GM12892 (cell line): Measurements from ENCODE around the gene ARF6.
"Not testable (repeated sequence)": the region's sequence is repeated elsewhere in the genome, so short reads cannot be mapped to it uniquely, and the experiment has no call there.

Source experiments
- DNase-seq: peaks from one replicate; pipeline ENCODE4 v3.0.0; 2011; ENCODE audit not compliant: insufficient read length
- FAIRE-seq: peaks from 2 replicates; lab custom pipeline; 2011; peaks lifted over from hg19 to GRCh38; lab: Jason Lieb, UNC
- POLR2A ChIP-seq: IDR thresholded peaks from 2 replicates; pipeline ENCODE4 v1.6.1; 2011; ENCODE audit warnings: low read depth, low read length, control low read depth
- POLR2AphosphoS5 ChIP-seq: IDR thresholded peaks from 2 replicates; pipeline ENCODE4 v1.6.1; 2011; ENCODE audit warnings: low read depth, low read length, control low read depth
- TAF1 ChIP-seq: IDR thresholded peaks from 2 replicates; pipeline ENCODE4 v1.6.1; 2011; ENCODE audit warnings: low read depth, mild to moderate bottlenecking, control low read depth, low read length, borderline replicate concordance

Gene ARF6

GRCh38 chr14:49934646-49935045, 41.8 kb downstream of the ARF6 start:
- no peak for DNase-seq
- TF ChIP-seq POLR2A = no peak
- no peak for TF ChIP-seq TAF1
- TF ChIP-seq POLR2AphosphoS5 = no peak
- no peak for FAIRE-seq

- FAIRE-seq = no peak
- DNase-seq = no peak
- TF ChIP-seq POLR2AphosphoS5 (no peak), TAF1 (no peak), POLR2A (no peak)
Measured at GRCh38 chr14:49935526-49935925, 42.6 kb downstream of the ARF6 start.

GRCh38 chr14:49936246-49936645, 43.4 kb downstream of the ARF6 start:
- not testable (repeated sequence) for DNase-seq, FAIRE-seq

- DNase-seq, FAIRE-seq: not testable (repeated sequence)
Measured at GRCh38 chr14:49936882-49937281, 44.0 kb downstream of the ARF6 start.

- FAIRE-seq, DNase-seq: not testable (repeated sequence)
Measured at GRCh38 chr14:49939215-49939614, 46.3 kb downstream of the ARF6 start.

- TF ChIP-seq POLR2AphosphoS5 (no peak), POLR2A (no peak), TAF1 (no peak)
- FAIRE-seq (no peak), DNase-seq (no peak)
Measured at GRCh38 chr14:49939884-49940510, 47.1 kb downstream of the ARF6 start.

- no peak for FAIRE-seq
- TF ChIP-seq POLR2A (no peak), TAF1 (no peak), POLR2AphosphoS5 (no peak)
- no peak for DNase-seq
Measured at GRCh38 chr14:49940808-49941421, 48.0 kb downstream of the ARF6 start.

- no peak for DNase-seq
- no peak for TF ChIP-seq TAF1
- no peak for TF ChIP-seq POLR2AphosphoS5
- no peak for TF ChIP-seq POLR2A
- FAIRE-seq = no peak
Measured at GRCh38 chr14:49942090-49942489, 49.2 kb downstream of the ARF6 start.

GRCh38 chr14:49944501-49944900, 51.6 kb downstream of the ARF6 start:
- no peak for TF ChIP-seq TAF1
- no peak for TF ChIP-seq POLR2A
- no peak for TF ChIP-seq POLR2AphosphoS5
- DNase-seq (no peak), FAIRE-seq (no peak)

GRCh38 chr14:49945448-49946319, 52.8 kb downstream of the ARF6 start:
- no peak for DNase-seq
- no peak for FAIRE-seq
- TF ChIP-seq TAF1 = no peak
- no peak for TF ChIP-seq POLR2AphosphoS5
- no peak for TF ChIP-seq POLR2A
